ENCODE data around the gene PROB1. TPM values are rescaled to one million over a fixed set of nuclear protein-coding genes. Genes with fewer than 3 reads are reported as not detected.
"Not testable (repeated sequence)": the region's sequence is repeated elsewhere in the genome, so short reads cannot be mapped to it uniquely, and the experiment has no call there.

The PROB1 gene
- total RNA-seq, 1 donor from 2014 or later: 1.7 TPM

- DNase-seq: no peak
Observed at GRCh38 chr5:139391570-139392323, 3.2 kb downstream of the PROB1 start.

GRCh38 chr5:139390639-139391569, 4.0 kb downstream of the PROB1 start:
- DNase-seq: no peak

GRCh38 chr5:139389701-139390638, 4.9 kb downstream of the PROB1 start, which contains the start of gene MZB1:
MZB1 (minus strand) TSS chr5:139389913; CDS start chr5:139389856, 57 bp downstream.
- DNase-seq: no peak

GRCh38 chr5:139388198-139388821, 6.6 kb downstream of the PROB1 start:
- DNase-seq: no peak

GRCh38 chr5:139387611-139388197, 7.2 kb downstream of the PROB1 start:
- DNase-seq: no peak

GRCh38 chr5:139386956-139387355, 7.9 kb downstream of the PROB1 start:
- DNase-seq: not testable (repeated sequence)

- no peak for DNase-seq
Observed at GRCh38 chr5:139386050-139386438, 8.9 kb downstream of the PROB1 start.

- DNase-seq: no peak
Observed at GRCh38 chr5:139385061-139386049, 9.5 kb downstream of the PROB1 start.

- no peak for DNase-seq
Observed at GRCh38 chr5:139384591-139385051, 10.3 kb downstream of the PROB1 start.

- no peak for DNase-seq
Observed at GRCh38 chr5:139383993-139384590, 10.8 kb downstream of the PROB1 start.

- no peak for DNase-seq
Observed at GRCh38 chr5:139383275-139383992, 11.5 kb downstream of the PROB1 start, which contains the start of gene SLC23A1. SLC23A1 (minus strand) TSS chr5:139383297; CDS start chr5:139383253, 44 bp downstream.

GRCh38 chr5:139382807-139383206, 12.1 kb downstream of the PROB1 start:
- no peak for DNase-seq

GRCh38 chr5:139381837-139382761, 12.8 kb downstream of the PROB1 start:
- DNase-seq: no peak

GRCh38 chr5:139379626-139380449, 15.1 kb downstream of the PROB1 start:
- DNase-seq: no peak

GRCh38 chr5:139378941-139379361, 16.0 kb downstream of the PROB1 start:
- DNase-seq: no peak

GRCh38 chr5:139378101-139378825, 16.6 kb downstream of the PROB1 start:
- DNase-seq: no peak
